Neutrophil (primary cell): ENCODE data around the gene MATCAP1.

Experiments used
- H3K27ac ChIP-seq: fragments of 200-600 bp; sonication (generic); 2 replicates; pipeline ENCODE4 v1.5.1; 2016; ENCODE audit warnings: mild to moderate bottlenecking, moderate library complexity
- H3K27me3 ChIP-seq: fragments of 200-600 bp; sonication (generic); 2 replicates; pipeline ENCODE4 v1.6.0; 2016; ENCODE audit warnings: mild to moderate bottlenecking
- H3K36me3 ChIP-seq: fragments of 200-600 bp; sonication (generic); 2 replicates; pipeline ENCODE4 v1.5.1; 2017
- H3K4me1 ChIP-seq, 2 experiments: fragments of 200-600 bp in 1 of 2; sonication (generic) in 1 of 2; 1 replicate in 1 of 2; 2 replicates in 1 of 2; pipeline versions ENCODE4 v1.5.1 to v1.6.1; 2013 to 2016; ENCODE audit warnings: low read depth in 1 of 2, low read length in 1 of 2, mild to moderate bottlenecking in 1 of 2, moderate library complexity in 1 of 2; ENCODE audit not compliant: control insufficient read depth in 1 of 2, insufficient read depth in 1 of 2
- H3K4me3 ChIP-seq, 2 experiments: fragments of 200-600 bp in 1 of 2; sonication (generic) in 1 of 2; 1 replicate in 1 of 2; 2 replicates in 1 of 2; pipeline ENCODE4 v1.5.1; 2013 to 2016; ENCODE audit warnings: low read depth in 1 of 2, low read length in 1 of 2, mild to moderate bottlenecking in 1 of 2, moderate library complexity in 1 of 2
- H3K9me3 ChIP-seq: fragments of 200-600 bp; sonication (generic); 2 replicates; pipeline ENCODE4 v1.5.1; 2016
- TF ChIP-seq, protein P1 (sequence below): fragments of 200-600 bp; sonication (generic); IDR thresholded peaks from 2 replicates; pipeline ENCODE4 v1.5.1; 2016; ENCODE audit warnings: antibody characterized with exemption

Gene MATCAP1

GRCh38 chr16:67196881-67197280 lies 13.1 kb upstream of the MATCAP1 start:
- TF ChIP-seq, protein P1, sequence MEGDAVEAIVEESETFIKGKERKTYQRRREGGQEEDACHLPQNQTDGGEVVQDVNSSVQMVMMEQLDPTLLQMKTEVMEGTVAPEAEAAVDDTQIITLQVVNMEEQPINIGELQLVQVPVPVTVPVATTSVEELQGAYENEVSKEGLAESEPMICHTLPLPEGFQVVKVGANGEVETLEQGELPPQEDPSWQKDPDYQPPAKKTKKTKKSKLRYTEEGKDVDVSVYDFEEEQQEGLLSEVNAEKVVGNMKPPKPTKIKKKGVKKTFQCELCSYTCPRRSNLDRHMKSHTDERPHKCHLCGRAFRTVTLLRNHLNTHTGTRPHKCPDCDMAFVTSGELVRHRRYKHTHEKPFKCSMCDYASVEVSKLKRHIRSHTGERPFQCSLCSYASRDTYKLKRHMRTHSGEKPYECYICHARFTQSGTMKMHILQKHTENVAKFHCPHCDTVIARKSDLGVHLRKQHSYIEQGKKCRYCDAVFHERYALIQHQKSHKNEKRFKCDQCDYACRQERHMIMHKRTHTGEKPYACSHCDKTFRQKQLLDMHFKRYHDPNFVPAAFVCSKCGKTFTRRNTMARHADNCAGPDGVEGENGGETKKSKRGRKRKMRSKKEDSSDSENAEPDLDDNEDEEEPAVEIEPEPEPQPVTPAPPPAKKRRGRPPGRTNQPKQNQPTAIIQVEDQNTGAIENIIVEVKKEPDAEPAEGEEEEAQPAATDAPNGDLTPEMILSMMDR, result no peak
- Histone ChIP-seq H3K27me3 (no peaks in the 10 kb centered on the region), H3K36me3 (peaks cover 83% of the 10 kb centered on the region), H3K4me3 (no peak overlapping the region), H3K9me3 (no peaks in the 10 kb centered on the region), H3K27ac (no peak overlapping the region), H3K4me1 (peaks cover 15 to 20% of the 10 kb centered on the region in 2 experiments)

- TF ChIP-seq, protein P1, result no peak
- H3K36me3 ChIP-seq, result peaks cover 74% of the 10 kb centered on the region
- no peaks in the 10 kb centered on the region for H3K27me3 ChIP-seq
- no peak overlapping the region for H3K27ac ChIP-seq
- peaks cover 21 to 26% of the 10 kb centered on the region in 2 experiments for H3K4me1 ChIP-seq
- H3K9me3 ChIP-seq, result no peaks in the 10 kb centered on the region
- no peak overlapping the region for H3K4me3 ChIP-seq
Observed at GRCh38 chr16:67195676-67196075, 11.9 kb upstream of the MATCAP1 start.

DNA sequence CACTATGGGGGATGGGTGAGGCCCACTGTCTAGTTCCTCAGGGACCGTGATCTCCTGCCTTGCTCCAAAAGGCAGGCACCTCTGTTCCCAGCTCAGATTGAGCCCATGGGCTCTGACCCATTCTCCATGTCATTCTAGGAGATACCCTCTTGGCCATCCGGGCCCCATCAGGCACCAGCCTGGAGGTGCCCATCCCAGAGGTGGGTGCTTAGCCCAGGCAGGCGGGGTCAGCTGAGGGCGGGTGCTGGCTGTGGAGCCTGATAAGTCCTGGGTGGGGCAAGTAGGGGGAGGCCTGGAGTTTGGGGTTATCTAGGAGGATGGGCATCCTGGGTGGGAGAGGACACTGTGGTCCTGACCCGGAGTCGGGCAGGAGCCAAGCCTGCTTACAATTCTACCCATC lies 10.5 kb upstream of the MATCAP1 start:
- Histone ChIP-seq H3K9me3 (no peaks in the 10 kb centered on the region), H3K27ac (no peak overlapping the region), H3K27me3 (no peaks in the 10 kb centered on the region), H3K4me1 (peaks cover 21 to 26% of the 10 kb centered on the region in 2 experiments), H3K4me3 (no peak overlapping the region), H3K36me3 (peaks cover 60% of the 10 kb centered on the region)
- TF ChIP-seq, protein P1, result no peak

DNA sequence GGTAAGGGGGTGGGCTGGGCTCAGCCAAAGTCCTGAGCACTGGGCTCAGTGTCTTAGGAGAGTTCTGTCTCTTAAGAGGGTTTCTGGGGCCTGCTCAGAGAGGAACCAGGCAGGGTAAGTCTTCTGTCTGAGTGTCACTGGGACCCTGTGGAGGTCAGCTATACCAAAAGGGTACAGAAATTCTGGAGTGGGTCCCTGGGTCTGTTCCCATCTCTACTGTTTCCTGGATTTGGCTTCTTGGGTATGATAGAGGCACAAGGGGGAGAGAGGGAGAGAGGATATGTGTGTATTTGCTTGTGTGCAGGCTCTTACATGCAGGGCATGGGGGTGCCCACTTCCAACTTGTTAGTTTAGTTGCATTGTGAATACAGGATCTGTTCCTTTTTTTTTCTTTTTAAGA lies 9.8 kb upstream of the MATCAP1 start:
- Histone ChIP-seq H3K4me3 (peak overlapping the region in 1 of 2 experiments; percentile 97), H3K27me3 (no peaks in the 10 kb centered on the region), H3K27ac (peak overlapping the region; percentile 81), H3K36me3 (peaks cover 52% of the 10 kb centered on the region), H3K9me3 (no peaks in the 10 kb centered on the region), H3K4me1 (peaks cover 21 to 26% of the 10 kb centered on the region in 2 experiments)
- TF ChIP-seq, protein P1, result no peak

DNA sequence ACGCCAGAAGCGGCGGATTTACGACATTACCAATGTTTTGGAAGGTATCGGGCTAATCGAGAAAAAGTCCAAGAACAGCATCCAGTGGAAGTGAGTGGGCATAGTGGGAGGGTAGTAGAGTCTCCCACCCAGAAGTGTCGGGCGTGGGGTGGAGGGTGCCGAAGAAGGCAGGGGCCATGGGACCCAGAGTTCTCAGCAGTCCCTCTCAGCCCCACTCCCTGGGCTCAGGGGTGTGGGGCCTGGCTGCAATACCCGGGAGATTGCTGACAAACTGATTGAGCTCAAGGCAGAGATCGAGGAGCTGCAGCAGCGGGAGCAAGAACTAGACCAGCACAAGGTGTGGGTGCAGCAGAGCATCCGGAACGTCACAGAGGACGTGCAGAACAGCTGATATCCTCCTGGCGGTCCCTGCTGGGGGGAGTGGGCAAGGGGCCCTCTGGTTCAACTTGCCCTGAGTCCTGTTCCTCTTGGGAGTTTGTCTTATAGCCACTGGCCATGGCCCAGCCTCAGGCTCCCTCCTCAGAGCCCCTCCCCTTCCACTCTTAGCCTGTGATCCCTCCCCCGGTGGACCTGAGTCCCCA lies 9.1 kb upstream of the MATCAP1 start:
- peak overlapping the region; percentile 81 for H3K27ac ChIP-seq

More for the DNA sequence above, 9.1 kb upstream of the MATCAP1 start:
- TF ChIP-seq, protein P1, result no peak
- Histone ChIP-seq H3K27me3 (no peaks in the 10 kb centered on the region), H3K4me1 (peaks cover 21 to 26% of the 10 kb centered on the region in 2 experiments), H3K4me3 (peak overlapping the region; percentile 79 to 97), H3K36me3 (peaks cover 46% of the 10 kb centered on the region), H3K9me3 (no peaks in the 10 kb centered on the region)
